Transverse colon (tissue), 4 donors: ENCODE data around the gene ASAP3. TPM values are rescaled to one million over a fixed set of nuclear protein-coding genes. Genes with fewer than 3 reads are reported as not detected.
"Not testable (repeated sequence)": the region's sequence is repeated elsewhere in the genome, so short reads cannot be mapped to it uniquely, and the experiment has no call there.

Source experiments
- DNase-seq: peaks from one replicate; pipeline ENCODE4 v3.0.0-alpha.2; 2019
- H3K27ac ChIP-seq, 4 donors: fragments of 200-600 bp; sonication (generic); 2 replicates each; pipeline ENCODE4 v1.5.1; 2016 to 2018; ENCODE audit warnings: inconsistent platforms in 4 of 4
- H3K27me3 ChIP-seq: fragments of 200-600 bp; sonication (generic); 2 replicates; pipeline ENCODE4 v1.5.1; 2017; ENCODE audit warnings: inconsistent platforms
- H3K36me3 ChIP-seq, 4 donors: fragments of 200-600 bp; sonication (generic); 2 replicates each; pipeline ENCODE4 v1.5.1; 2017 to 2019; ENCODE audit warnings: inconsistent platforms in 4 of 4
- H3K4me1 ChIP-seq, 4 donors: fragments of 200-600 bp; sonication (generic); 2 replicates each; pipeline ENCODE4 v1.5.1; 2017 to 2020; ENCODE audit warnings: inconsistent platforms in 4 of 4
- H3K4me3 ChIP-seq, 4 donors: fragments of 200-600 bp; sonication (generic); 1 replicate in 1 of 4; 2 replicates in 3 of 4; pipeline versions ENCODE4 v1.5.1 to v1.6.1; 2017 to 2019; ENCODE audit warnings: inconsistent platforms in 4 of 4
- H3K9me3 ChIP-seq, 2 donors: fragments of 200-600 bp; sonication (generic); 2 replicates each; pipeline ENCODE4 v1.5.1; 2017 to 2019; ENCODE audit warnings: inconsistent platforms in 2 of 2
- CTCF ChIP-seq, 5 experiments: fragments of 200-600 bp in 3 of 5; fragments of 450-650 bp in 2 of 5; sonication (generic) in 3 of 5; IDR thresholded peaks; 1 replicate in 2 of 5; 2 replicates in 3 of 5; pipeline ENCODE4 v1.5.1; 2016 to 2017; ENCODE audit warnings: antibody characterized with exemption in 5 of 5, inconsistent platforms in 3 of 5, mild to moderate bottlenecking in 2 of 5, moderate library complexity in 1 of 5
- EP300 ChIP-seq: sonication (generic); formaldehyde crosslinking; IDR thresholded peaks from one replicate; pipeline ENCODE4 v1.6.1; 2017; ENCODE audit warnings: antibody characterized with exemption, low read depth
- POLR2A ChIP-seq: fragments of 450-650 bp; IDR thresholded peaks from one replicate; pipeline ENCODE4 v1.6.1; 2016; ENCODE audit warnings: antibody characterized with exemption, mild to moderate bottlenecking, moderate library complexity
- POLR2AphosphoS5 ChIP-seq, 3 donors: sonication (generic); formaldehyde crosslinking; IDR thresholded peaks; one replicate each; pipeline ENCODE4 v1.6.1; 2016; ENCODE audit warnings: antibody characterized with exemption in 3 of 3
- WGBS, 2 donors: methylation state at CpG; one replicate each; pipeline ENCODE4 v1.1.5; 2018; ENCODE audit warnings: low coverage in 1 of 2; 5-methylcytosine and 5-hydroxymethylcytosine counted together
- in situ Hi-C, 4 donors: fragments of 200-750 bp; cut with MboI; loops; one replicate each; pipeline versions ENCODE4 v1.15.0 to v1.15.1; 2017; ENCODE audit warnings: low sequenced_read_pairs in 3 of 4, low pct_ligation_motif_present in 1 of 4, low pct_unique_long_range_greater_than_20kb in 1 of 4
- intact Hi-C: fragments of 100-400 bp; cut with DNase I; formaldehyde crosslinking; loops from one replicate; pipeline ENCODE4 v1.15.1; 2023; ENCODE audit warnings: low total_unique reads
- total RNA-seq, 4 donors: library from RNA; depleted of rRNA; stranded (reverse); fragments of >200 nt; gene quantifications; one replicate each; pipeline ENCODE4 v1.1.0, GENCODE V29; 2016

Gene ASAP3
- total RNA-seq, 4 donors from 2014 or later: 38.2 to 62.9 (median 48.3) TPM

DNA sequence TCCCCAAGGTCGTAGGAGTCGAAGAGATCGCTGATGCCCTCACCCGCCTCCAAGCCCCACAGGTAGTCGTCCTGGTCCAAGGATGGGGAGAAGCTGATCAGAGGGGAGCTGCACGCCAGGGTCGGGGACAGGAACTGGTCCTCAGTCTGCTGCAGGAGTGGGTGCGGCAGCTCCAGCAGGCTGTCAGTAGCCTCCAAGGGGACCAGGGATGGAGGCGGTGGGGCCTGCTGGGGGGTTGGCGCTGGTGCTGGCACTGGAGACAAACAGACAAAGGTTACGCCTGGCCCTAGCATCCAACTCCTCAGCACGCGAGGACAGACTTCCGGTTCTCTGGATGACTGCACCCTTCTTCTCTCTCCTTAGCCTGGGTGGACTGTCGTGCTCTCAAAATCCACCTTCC, 25.9 kb upstream of the ASAP3 start:
- no peaks in the 10 kb centered on the region for H3K4me1 ChIP-seq
- no peak overlapping the region for H3K27ac ChIP-seq
- in situ Hi-C loops (no loop called here), intact Hi-C loops (no loop called here)
- no peaks in the 10 kb centered on the region for H3K27me3 ChIP-seq
- H3K36me3 ChIP-seq: no peaks in the 10 kb centered on the region
- TF ChIP-seq POLR2AphosphoS5 (IDR thresholded peaks at IDR 0.05) (no peak), CTCF (IDR thresholded peaks at IDR 0.05) (no peak), EP300 (no peak), POLR2A (no peak)
- WGBS, 2 donors: 80 to 94% methylated on average over 1 to 7 of the region's 15 CpGs
- no peak overlapping the region for H3K4me3 ChIP-seq
- no peak for DNase-seq
- no peaks in the 10 kb centered on the region for H3K9me3 ChIP-seq

- in situ Hi-C loops: no loop called here
- WGBS, 2 donors: 87 to 100% methylated on average over 2 to 13 of the region's 13 CpGs
- H3K27me3 ChIP-seq: no peaks in the 10 kb centered on the region
- no peaks in the 10 kb centered on the region for H3K36me3 ChIP-seq
- no peak for TF ChIP-seq CTCF (IDR thresholded peaks at IDR 0.05)
- no peak for TF ChIP-seq POLR2A
- TF ChIP-seq EP300: no peak
- TF ChIP-seq POLR2AphosphoS5 (IDR thresholded peaks at IDR 0.05): no peak
- no peaks in the 10 kb centered on the region for H3K9me3 ChIP-seq
- no peak for DNase-seq
- no peak overlapping the region for H3K27ac ChIP-seq
- H3K4me1 ChIP-seq: no peaks in the 10 kb centered on the region
- intact Hi-C loops: no loop called here
- no peak overlapping the region for H3K4me3 ChIP-seq
Observed at GRCh38 chr1:23506376-23507107, 22.6 kb upstream of the ASAP3 start.

DNA sequence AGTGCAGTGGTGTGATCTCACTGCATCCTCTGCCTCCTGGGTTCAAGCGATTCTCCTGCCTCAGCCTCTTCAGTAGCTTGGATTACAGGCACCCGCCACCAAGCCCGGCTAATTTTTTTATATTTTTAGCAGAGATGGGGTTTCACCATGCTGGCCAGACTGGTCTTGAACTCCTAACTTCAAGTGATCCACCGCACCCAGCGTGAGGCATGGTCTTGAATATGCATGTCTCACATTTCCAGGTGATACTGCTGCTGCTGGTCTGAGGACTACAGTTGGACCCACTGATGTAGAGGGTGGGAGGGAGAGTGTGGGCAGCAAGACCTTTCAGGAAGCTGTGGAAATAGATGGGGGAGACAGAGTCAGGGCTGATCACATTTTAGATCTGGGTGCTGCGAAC, 21.9 kb upstream of the ASAP3 start:
- TF ChIP-seq EP300: no peak
- no peak for TF ChIP-seq CTCF (IDR thresholded peaks at IDR 0.05)
- TF ChIP-seq POLR2AphosphoS5 (IDR thresholded peaks at IDR 0.05): no peak
- no peak for TF ChIP-seq POLR2A
- Histone ChIP-seq H3K9me3 (no peaks in the 10 kb centered on the region), H3K4me1 (no peaks in the 10 kb centered on the region), H3K36me3 (no peaks in the 10 kb centered on the region), H3K27me3 (no peaks in the 10 kb centered on the region), H3K27ac (no peak overlapping the region), H3K4me3 (no peak overlapping the region)
- 95 to 100% methylated on average over 1 to 6 of the region's 6 CpGs for WGBS, 2 donors
- in situ Hi-C loops: no loop called here
- no peak for DNase-seq
- intact Hi-C loops: no loop called here

DNA sequence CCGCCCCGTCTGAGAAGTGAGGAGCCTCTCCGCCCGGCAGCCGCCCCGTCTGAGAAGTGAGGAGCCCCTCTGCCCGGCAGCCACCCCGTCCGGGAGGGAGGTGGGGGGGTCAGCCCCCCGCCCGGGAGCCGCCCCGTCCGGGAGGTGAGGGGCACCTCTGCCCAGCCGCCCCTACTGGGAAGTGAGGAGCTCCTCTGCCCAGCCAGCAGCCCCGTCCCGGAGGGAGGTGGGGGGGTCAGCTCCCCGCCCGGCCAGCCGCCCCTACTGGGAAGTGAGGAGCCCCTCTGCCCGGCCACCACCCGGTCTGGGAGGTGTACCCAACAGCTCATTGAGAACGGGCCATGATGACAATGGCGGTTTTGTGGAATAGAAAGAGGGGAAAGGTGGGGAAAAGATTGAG, 20.2 kb upstream of the ASAP3 start:
- intact Hi-C loops, in situ Hi-C loops, DNase-seq, H3K27me3 ChIP-seq, H3K4me3 ChIP-seq, H3K27ac ChIP-seq, H3K9me3 ChIP-seq, H3K36me3 ChIP-seq, H3K4me1 ChIP-seq: not testable (repeated sequence)
- WGBS, 2 donors: 90% methylated on average over 9 of the region's 24 CpGs; no CpG with 5 or more reads in 1 of the 2 donors

DNA sequence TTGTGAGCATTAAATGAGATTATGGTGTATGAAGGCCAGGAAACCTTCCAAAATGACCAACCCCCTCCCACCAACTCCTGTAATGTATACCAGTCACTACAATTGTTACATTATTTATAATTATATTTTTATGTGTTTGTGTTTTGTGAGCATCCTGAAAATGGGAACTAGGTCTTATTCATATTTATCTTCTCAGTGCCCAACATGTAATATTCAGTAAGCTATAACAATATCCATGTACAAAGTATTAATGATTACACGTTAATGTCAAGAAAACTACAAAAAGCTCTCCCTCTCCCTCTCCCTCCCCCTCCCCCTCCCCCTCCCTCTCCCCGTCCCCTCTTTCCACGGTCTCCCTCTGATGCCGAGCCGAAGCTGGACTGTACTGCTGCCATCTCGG, 19.0 kb upstream of the ASAP3 start:
- WGBS, 2 donors: 84 to 93% methylated on average over 3 to 6 of the region's 6 CpGs
- in situ Hi-C loops: no loop called here
- TF ChIP-seq EP300: no peak
- TF ChIP-seq CTCF (IDR thresholded peaks at IDR 0.05): no peak
- no peak for TF ChIP-seq POLR2A
- no peak for TF ChIP-seq POLR2AphosphoS5 (IDR thresholded peaks at IDR 0.05)

More for the DNA sequence above, 19.0 kb upstream of the ASAP3 start:
- no peak for DNase-seq
- H3K36me3 ChIP-seq: no peaks in the 10 kb centered on the region
- H3K4me3 ChIP-seq: no peak overlapping the region
- no peaks in the 10 kb centered on the region for H3K9me3 ChIP-seq
- no peaks in the 10 kb centered on the region for H3K27me3 ChIP-seq
- no peak overlapping the region for H3K27ac ChIP-seq
- intact Hi-C loops: no loop called here
- H3K4me1 ChIP-seq: peaks cover 0 to 9% (median 2%) of the 10 kb centered on the region in 4 donors
